ENCODE data around the gene TMEM164. TPM values are rescaled to one million over a fixed set of nuclear protein-coding genes. Genes with fewer than 3 reads are reported as not detected.
"Not testable (repeated sequence)": the region's sequence is repeated elsewhere in the genome, so short reads cannot be mapped to it uniquely, and the experiment has no call there.

TMEM164 gene
- polyA plus RNA-seq (ENCODE audit: insufficient read length in 3 of 3): 10 to 100 TPM; 38.7 to 40.1 (median 38.9) TPM
- long read RNA-seq, donor 1, full-length matches to known transcripts: 1 of 1 reads
- long read RNA-seq, donor 1, partial matches to known transcripts: 0 of 1 reads
- long read RNA-seq, donor 1, other reads (novel, unspliced or antisense): 0 of 1 reads
- long read RNA-seq, donor 2, full-length matches to known transcripts: 3 of 3 reads
- long read RNA-seq, donor 2, partial matches to known transcripts: 0 of 3 reads
- long read RNA-seq, donor 2, other reads (novel, unspliced or antisense): 0 of 3 reads
- long read RNA-seq, donor 3, full-length matches to known transcripts: 5 of 5 reads
- long read RNA-seq, donor 3, partial matches to known transcripts: 0 of 5 reads
- long read RNA-seq, donor 3, other reads (novel, unspliced or antisense): 0 of 5 reads
- long read RNA-seq, donor 4, full-length matches to known transcripts: 5 of 5 reads
- long read RNA-seq, donor 4, partial matches to known transcripts: 0 of 5 reads
- long read RNA-seq, donor 4, other reads (novel, unspliced or antisense): 0 of 5 reads
- long read RNA-seq, donor 5, full-length matches to known transcripts: 1 of 1 reads
- long read RNA-seq, donor 5, partial matches to known transcripts: 0 of 1 reads
- long read RNA-seq, donor 5, other reads (novel, unspliced or antisense): 0 of 1 reads
- long read RNA-seq, donor 6, full-length matches to known transcripts: 7 of 7 reads
- long read RNA-seq, donor 6, partial matches to known transcripts: 0 of 7 reads
- long read RNA-seq, donor 6, other reads (novel, unspliced or antisense): 0 of 7 reads
- long read RNA-seq, donor 7, full-length matches to known transcripts: 3 of 3 reads
- long read RNA-seq, donor 7, partial matches to known transcripts: 0 of 3 reads
- long read RNA-seq, donor 7, other reads (novel, unspliced or antisense): 0 of 3 reads
- long read RNA-seq, donor 8: 0 reads
- long read RNA-seq, donor 9, full-length matches to known transcripts: 5 of 34 reads
- long read RNA-seq, donor 9, partial matches to known transcripts: 29 of 34 reads
- long read RNA-seq, donor 9, other reads (novel, unspliced or antisense): 0 of 34 reads
- long read RNA-seq, donor 10, full-length matches to known transcripts: 8 of 8 reads
- long read RNA-seq, donor 10, partial matches to known transcripts: 0 of 8 reads
- long read RNA-seq, donor 10, other reads (novel, unspliced or antisense): 0 of 8 reads
- long read RNA-seq, donor 11, full-length matches to known transcripts: 2 of 14 reads
- long read RNA-seq, donor 11, partial matches to known transcripts: 12 of 14 reads
- long read RNA-seq, donor 11, other reads (novel, unspliced or antisense): 0 of 14 reads
- long read RNA-seq, donor 12, full-length matches to known transcripts: 5 of 12 reads
- long read RNA-seq, donor 12, partial matches to known transcripts: 7 of 12 reads
- long read RNA-seq, donor 12, other reads (novel, unspliced or antisense): 0 of 12 reads
- long read RNA-seq, donor 13, full-length matches to known transcripts: 2 of 2 reads
- long read RNA-seq, donor 13, partial matches to known transcripts: 0 of 2 reads
- long read RNA-seq, donor 13, other reads (novel, unspliced or antisense): 0 of 2 reads
- long read RNA-seq, donor 14, full-length matches to known transcripts: 8 of 8 reads
- long read RNA-seq, donor 14, partial matches to known transcripts: 0 of 8 reads
- long read RNA-seq, donor 14, other reads (novel, unspliced or antisense): 0 of 8 reads
- long read RNA-seq, donor 15, full-length matches to known transcripts: 8 of 8 reads
- long read RNA-seq, donor 15, partial matches to known transcripts: 0 of 8 reads
- long read RNA-seq, donor 15, other reads (novel, unspliced or antisense): 0 of 8 reads
- long read RNA-seq, donor 16, full-length matches to known transcripts: 6 of 28 reads
- long read RNA-seq, donor 16, partial matches to known transcripts: 22 of 28 reads
- long read RNA-seq, donor 16, other reads (novel, unspliced or antisense): 0 of 28 reads

DNA sequence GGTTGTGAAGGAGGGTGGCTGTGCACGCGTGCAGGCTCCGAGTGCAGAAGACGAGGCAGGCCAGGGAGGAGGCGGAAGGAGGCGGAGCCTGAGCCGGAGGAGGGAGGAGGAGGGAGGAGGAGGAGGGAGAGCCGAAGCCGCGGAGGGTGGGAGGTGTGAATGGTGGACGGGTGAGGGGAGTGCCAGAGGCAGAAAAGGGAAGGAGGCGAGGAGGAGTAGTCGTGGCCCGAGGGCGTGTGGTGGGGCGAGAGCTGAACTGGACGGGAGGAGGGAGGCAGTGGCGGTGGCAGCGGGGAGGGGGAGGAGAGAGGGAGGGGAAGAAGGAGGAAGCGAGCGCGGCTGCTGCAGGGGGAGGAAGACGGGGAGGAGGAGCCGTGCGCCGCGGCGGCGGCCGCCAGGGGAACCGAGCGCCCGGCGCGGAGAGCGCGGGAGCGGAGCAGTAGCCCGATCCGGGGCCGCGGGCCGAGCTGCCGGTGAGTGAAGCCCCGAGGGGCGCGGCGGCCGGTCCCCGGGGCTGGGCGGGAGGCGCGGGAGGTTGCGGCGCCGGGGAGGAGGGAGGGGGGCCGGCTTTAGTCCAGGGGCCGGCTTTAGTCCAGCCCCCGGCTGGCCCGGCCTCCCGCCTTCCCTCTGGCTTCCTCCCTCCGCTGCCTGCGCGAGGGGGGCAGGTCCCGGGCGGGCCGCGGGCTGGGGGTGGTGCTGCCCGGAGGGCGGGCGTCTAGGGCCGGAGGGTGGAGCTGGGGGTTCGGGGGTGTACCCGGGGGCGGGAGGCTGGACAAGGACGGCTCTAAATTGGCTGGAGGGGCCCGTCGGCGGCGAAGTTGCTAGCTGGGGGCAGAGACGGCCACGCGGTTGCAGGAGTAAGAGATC lies at the start of gene TMEM164:
Gene TMEM164, plus strand, starts transcription at position 815 of the 867 bp plus-strand sequence. CDS start 661 bp downstream, outside the sequence.
- peak; percentile 72 for DNase-seq

DNA sequence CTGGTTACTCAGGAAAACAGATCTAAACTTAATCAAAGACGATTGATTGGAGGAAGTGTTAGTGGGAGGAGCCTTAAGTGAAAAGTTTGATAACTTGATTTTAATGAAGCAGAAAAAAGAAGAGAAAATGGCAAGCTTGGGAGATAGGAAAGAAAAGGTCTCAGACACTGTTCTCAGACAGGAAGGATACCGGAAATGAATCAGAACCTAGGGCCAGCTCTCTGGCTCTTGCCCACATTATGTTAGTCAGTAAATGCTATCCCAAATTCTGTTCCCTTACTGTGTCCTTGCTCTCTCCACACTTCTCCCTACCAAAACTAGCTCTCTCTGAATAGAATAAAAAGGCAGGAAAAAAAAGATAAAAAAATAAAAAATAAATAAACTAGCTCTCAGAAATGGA lies 48.6 kb upstream of the TMEM164 start:
- DNase-seq: no peak

GRCh38 chrX:109954955-109955354 lies 48.0 kb upstream of the TMEM164 start:
- no peak for DNase-seq

- no peak for DNase-seq
Measured at GRCh38 chrX:109958266-109958665, 44.6 kb upstream of the TMEM164 start.

GRCh38 chrX:109959356-109959871 lies 43.5 kb upstream of the TMEM164 start:
- no peak for DNase-seq

DNA sequence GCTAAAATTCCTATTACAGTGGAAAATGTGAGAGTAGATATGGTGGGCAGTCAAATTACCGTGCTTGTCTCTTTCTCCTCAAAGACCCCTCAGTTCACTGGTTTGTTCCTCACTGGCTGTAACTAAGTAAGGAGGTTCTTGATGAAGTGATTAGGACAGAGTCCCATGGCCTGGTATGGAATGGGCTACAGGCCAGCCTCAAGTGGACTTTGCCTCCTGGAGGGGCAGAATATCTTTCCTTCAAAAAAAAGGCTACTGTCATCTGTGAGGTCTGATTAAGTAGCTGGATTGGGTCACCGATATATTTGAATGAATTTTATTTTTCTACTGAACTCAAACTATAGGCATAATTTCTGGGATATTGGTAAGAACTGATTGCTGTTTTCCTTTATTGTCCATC lies 38.5 kb upstream of the TMEM164 start:
- no peak for DNase-seq

DNA sequence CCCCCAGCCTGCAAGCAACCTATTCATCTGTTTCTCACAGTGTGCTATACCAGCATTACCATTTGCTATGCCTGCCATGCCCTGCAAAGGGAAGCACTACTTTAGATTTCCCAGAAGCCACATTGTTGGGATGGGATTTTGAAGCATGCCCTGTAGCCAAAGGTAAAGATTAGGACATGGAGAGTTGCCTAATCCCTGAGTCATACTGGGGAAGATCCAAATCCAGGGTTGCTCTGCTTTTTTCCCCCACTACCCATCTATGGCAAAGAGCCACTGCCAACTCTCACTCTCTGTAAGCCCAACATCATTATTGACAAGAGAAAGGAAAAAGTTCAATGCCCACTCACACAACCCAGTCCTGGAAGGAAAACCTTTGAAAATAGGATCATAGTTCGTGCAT lies 36.7 kb upstream of the TMEM164 start:
- no peak for DNase-seq

DNA sequence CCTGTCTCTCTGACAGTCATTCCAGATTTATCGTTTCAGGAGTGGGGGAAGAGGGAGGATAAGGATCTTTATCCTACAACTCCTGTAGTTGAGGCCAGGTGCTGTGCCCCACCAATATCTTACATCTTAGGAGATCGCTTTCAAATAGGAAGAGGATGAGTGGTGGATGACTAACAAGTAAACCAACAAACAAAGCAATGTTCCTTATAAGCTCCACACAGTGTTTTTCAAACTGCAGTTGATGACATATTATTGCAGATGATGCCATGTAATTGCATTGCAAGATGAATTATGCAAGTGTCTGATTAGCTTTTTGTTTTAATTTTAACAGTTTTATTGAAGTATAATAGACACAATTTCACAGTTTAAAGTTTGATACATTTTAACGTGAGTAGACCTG lies 35.8 kb upstream of the TMEM164 start:
- DNase-seq: no peak

GRCh38 chrX:109970841-109971240 lies 32.1 kb upstream of the TMEM164 start:
- not testable (repeated sequence) for DNase-seq

DNA sequence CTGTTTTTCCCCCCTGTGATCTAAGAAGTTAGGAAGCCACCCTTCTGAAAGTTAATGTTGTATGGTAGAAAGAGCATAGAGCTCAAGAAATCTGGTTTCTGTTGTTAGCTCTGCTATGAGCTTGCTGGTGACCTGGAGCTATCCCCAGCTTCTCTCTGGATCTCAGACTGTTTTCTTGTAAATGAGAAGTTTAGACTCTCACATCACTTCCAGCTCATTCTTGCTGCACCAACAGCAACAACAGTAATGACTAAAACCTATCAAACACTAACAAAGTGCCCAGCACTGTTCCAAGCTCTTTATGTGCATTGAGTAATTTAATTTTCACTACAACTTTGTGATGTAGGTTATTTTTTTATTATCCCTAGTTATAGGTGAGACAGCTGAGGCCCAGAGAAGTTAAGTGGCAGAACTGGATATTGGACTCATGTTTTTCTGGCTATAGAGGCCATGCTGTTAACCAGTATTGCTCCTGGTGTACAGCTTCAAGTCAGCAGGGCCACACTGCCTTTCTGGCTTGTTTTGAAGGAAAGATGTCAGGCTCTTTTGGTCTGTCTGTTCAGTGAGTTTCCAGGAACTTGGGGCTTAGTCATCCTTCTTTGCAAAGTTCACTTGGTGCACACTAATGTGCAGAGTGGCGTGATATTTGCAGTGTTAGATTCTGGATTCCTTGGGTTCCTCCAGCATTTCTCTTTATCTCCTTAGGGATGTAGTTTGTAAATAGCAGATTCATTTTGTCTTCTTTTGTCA lies 27.8 kb upstream of the TMEM164 start:
- no peak for DNase-seq

DNA sequence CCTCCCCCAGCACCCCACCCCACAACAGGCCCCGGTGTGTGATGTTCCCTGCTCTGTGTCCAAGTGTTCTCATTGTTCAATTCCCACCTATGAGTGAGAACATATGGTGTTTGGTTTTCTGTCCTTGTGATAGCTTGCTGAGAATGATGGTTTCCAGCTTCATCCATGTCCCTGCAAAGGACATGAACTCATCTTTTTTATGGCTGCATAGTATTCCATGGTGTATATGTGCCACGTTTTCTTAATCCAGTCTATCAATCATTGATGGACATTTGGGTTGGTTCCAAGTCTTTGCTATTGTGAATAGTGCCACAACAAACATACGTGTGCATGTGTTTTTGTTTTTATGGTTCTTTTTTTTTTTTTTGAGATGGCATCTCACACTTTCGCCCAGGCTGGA lies 17.7 kb upstream of the TMEM164 start:
- not testable (repeated sequence) for DNase-seq

- DNase-seq: no peak
Measured at GRCh38 chrX:109987884-109988283, 15.0 kb upstream of the TMEM164 start.

DNA sequence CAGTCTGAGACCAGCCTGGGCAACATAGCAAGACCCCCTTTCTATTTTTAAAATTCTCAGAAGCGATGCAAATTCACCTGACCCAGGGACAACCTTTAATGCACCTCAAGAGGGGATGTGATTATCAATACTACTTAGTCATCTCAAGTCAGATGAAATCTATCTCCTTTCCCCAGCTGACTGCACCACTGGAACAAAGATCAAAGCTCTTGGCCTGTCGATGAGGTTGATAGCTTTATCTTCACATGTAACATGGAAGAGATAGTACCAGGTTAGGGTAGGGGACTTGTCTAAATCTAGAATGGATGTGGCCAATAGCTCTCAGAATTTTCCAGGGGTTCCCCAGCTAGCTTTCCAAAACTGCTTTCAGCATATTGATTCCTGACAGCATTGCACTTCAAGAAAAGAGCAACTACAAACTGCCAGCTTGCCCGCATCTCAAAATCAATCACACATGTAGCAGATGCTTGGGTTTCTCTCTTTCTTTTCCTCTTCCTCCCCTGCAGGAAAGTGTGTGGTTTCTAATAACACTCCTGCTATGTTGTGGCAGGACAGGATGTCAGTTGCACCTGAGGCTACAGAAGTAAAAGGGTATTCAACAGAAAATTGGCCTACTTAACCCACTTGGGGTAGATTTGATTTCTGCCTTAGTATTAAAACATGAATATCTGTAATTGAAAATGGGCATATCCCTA lies 12.2 kb upstream of the TMEM164 start:
- DNase-seq: no peak

DNA sequence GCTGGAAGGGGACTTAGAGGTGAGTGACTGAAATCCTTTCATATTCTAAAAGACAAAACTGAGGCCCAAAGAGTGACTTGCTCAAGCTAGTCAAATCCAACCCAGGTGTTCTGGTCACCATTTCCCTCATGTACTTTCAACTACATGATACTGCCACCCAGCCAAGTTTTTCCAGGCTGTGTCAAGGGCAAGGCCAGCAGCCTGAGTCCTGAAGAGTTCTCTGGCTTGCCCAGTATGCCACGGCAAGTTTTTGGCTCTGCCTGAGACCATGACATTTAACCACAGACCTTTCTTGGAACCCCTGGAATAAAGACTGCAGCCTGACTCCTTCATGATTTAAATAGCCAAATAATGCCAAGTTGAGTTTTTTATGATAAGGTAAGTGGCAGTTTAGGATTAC lies 10.7 kb upstream of the TMEM164 start:
- no peak for DNase-seq

DNA sequence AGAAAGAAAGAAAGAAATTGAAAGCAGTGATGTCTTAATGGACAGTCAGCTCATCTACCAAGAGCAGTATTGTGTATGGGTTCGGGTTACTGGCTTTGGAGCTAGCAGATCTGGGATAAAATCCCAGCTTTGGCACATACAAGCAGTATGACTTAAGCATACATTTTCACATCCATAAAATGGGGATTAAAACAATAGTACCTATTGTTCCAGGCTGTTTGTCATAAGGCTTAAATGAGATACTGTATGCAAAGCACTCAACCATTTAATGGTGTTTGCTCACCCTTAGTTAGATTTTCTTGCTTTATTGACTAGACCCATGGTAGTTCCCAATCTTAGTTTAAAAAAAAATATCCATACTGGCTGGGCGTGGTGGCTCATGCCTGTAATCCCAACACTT lies 7.8 kb upstream of the TMEM164 start:
- no peak for DNase-seq

DNA sequence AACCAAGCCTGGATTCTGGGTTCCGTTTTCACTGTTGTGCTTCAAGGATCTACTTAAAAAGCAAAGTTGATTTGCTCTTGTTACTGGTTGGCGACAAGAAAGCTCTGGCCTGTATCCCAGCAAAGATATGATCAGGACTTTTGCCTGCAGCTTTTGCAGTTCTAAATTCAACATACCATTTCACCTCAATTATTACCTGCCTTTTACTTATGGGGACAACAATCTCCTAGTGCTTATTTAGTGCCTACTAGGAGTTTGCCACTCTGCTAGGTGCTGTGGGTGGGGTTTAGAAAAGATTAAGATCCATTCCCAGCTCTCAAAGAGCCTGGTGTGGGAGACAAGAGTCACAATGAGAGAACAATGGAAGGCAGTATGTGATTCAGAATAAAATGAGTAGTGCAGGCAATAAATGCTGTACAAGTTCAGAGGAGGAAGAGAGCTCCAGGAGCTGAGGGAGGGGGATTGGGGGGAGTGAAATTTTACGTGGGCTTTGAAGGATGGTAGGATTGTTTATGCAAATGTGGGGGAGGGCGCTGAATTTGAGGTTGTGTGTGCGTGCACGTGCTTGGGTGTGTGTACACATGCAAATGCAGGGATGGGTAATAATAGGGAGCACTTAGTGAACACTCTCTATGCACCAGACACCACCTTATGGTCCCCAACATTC lies 5.0 kb upstream of the TMEM164 start:
- DNase-seq: no peak

DNA sequence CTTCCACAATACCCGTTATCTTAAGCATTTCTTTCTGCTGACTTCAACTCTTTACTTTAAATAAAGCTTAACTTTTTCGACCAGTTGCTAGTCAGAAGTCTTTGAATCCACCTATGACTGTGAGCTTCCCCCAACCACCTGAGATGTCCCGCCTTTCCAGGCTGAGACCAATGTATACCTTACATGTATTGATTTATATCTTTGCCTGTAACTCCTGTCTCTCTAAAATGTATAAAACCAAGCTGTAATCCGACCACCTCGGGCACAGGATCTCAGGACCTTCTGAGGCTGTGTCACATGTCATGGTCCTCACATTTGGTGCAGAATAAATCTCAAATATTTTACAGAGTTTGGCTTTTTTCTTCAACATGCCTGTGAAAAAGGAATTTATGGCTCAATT lies 2.9 kb upstream of the TMEM164 start:
- DNase-seq: no peak
